ENCODE results near the gene SRGAP1.

- TF ChIP-seq CTCF (IDR thresholded peaks at IDR 0.05) (no peak), POLR2AphosphoS5 (IDR thresholded peaks at IDR 0.05; ENCODE audit: low read depth, low read length) (no peak), SIN3A (IDR thresholded peaks at IDR 0.05; ENCODE audit: borderline replicate concordance, insufficient read depth, low read depth, low read length) (no peak)
Measured at GRCh38 chr12:63924781-63925180, 80.3 kb downstream of the SRGAP1 start.
